MV-4-11 (cell line): Measurements from ENCODE around the gene WWOX.

Source experiments
- DNase-seq: peaks from one replicate; lab custom pipeline; 2025; lab: John Stamatoyannopoulos, UW

Gene WWOX

GRCh38 chr16:78196502-78196901, 97.0 kb downstream of the WWOX start:
- DNase-seq = no peak

- no peak for DNase-seq
Observed at GRCh38 chr16:78198288-78198687, 98.8 kb downstream of the WWOX start.

- DNase-seq = no peak
Observed at GRCh38 chr16:78199325-78200022, 100.0 kb downstream of the WWOX start.

GRCh38 chr16:78200023-78200389, 100.6 kb downstream of the WWOX start:
- no peak for DNase-seq

GRCh38 chr16:78200623-78201096, 101.2 kb downstream of the WWOX start:
- DNase-seq = no peak

GRCh38 chr16:78205506-78205905, 106.1 kb downstream of the WWOX start:
- DNase-seq = no peak

GRCh38 chr16:78206623-78207223, 107.3 kb downstream of the WWOX start:
- no peak for DNase-seq

GRCh38 chr16:78209951-78210661, 110.7 kb downstream of the WWOX start:
- DNase-seq = peak; percentile 51

GRCh38 chr16:78211020-78211599, 111.7 kb downstream of the WWOX start:
- DNase-seq = no peak

GRCh38 chr16:78211946-78212345, 112.5 kb downstream of the WWOX start:
- no peak for DNase-seq

- DNase-seq = no peak
Observed at GRCh38 chr16:78212674-78213073, 113.2 kb downstream of the WWOX start.

GRCh38 chr16:78213751-78214150, 114.3 kb downstream of the WWOX start:
- no peak for DNase-seq

- DNase-seq = no peak
Observed at GRCh38 chr16:78215222-78215621, 115.8 kb downstream of the WWOX start.

GRCh38 chr16:78216166-78216745, 116.8 kb downstream of the WWOX start:
- DNase-seq = no peak

GRCh38 chr16:78217276-78217675, 117.8 kb downstream of the WWOX start:
- DNase-seq = no peak

- no peak for DNase-seq
Observed at GRCh38 chr16:78218279-78218678, 118.8 kb downstream of the WWOX start.

- no peak for DNase-seq
Observed at GRCh38 chr16:78218856-78219651, 119.6 kb downstream of the WWOX start.

- DNase-seq = no peak
Observed at GRCh38 chr16:78220571-78220970, 121.1 kb downstream of the WWOX start.

- no peak for DNase-seq
Observed at GRCh38 chr16:78221892-78222291, 122.4 kb downstream of the WWOX start.

GRCh38 chr16:78224342-78224741, 124.9 kb downstream of the WWOX start:
- no peak for DNase-seq

- DNase-seq = no peak
Observed at GRCh38 chr16:78225919-78226318, 126.5 kb downstream of the WWOX start.

- DNase-seq = no peak
Observed at GRCh38 chr16:78227855-78228254, 128.4 kb downstream of the WWOX start.
